Glutamatergic neuron (in vitro differentiated cells): ENCODE results near the gene NPFF. TPM values are rescaled to one million over a fixed set of nuclear protein-coding genes. Genes with fewer than 3 reads are reported as not detected.

Experiments
- DNase-seq: peaks from one replicate; pipeline ENCODE4 v3.0.0; 2022
- H3K27ac Mint-ChIP-seq: one replicate; pipeline ENCODE4 v1.8.0; 2020; ENCODE audit warnings: mild to moderate bottlenecking, mixed read lengths, inconsistent platforms; ENCODE audit not compliant: unreplicated experiment
- H3K27me3 Mint-ChIP-seq: one replicate; pipeline ENCODE4 v1.8.0; 2020; ENCODE audit warnings: mild to moderate bottlenecking, moderate library complexity, mixed read lengths, inconsistent platforms; ENCODE audit not compliant: unreplicated experiment
- H3K36me3 Mint-ChIP-seq: one replicate; pipeline ENCODE4 v1.8.0; 2020; ENCODE audit warnings: mild to moderate bottlenecking, mixed read lengths, inconsistent platforms; ENCODE audit not compliant: unreplicated experiment
- H3K4me1 Mint-ChIP-seq: one replicate; pipeline ENCODE4 v1.8.0; 2020; ENCODE audit warnings: mild to moderate bottlenecking, low read depth, mixed read lengths, inconsistent platforms; ENCODE audit not compliant: unreplicated experiment
- H3K4me3 Mint-ChIP-seq: one replicate; pipeline ENCODE4 v1.8.0; 2020; ENCODE audit warnings: mild to moderate bottlenecking, mixed read lengths, inconsistent platforms; ENCODE audit not compliant: unreplicated experiment
- H3K9me3 Mint-ChIP-seq: one replicate; pipeline ENCODE4 v1.8.0; 2020; ENCODE audit warnings: mild to moderate bottlenecking, moderate library complexity, mixed read lengths, inconsistent platforms; ENCODE audit not compliant: unreplicated experiment
- total RNA-seq: library from RNA; stranded (reverse); fragmentation: NEBNext Ultra II Directional; extraction: Animal tissue kit (Norgen Biotek cat#: 25700); gene quantifications from one replicate; pipeline ENCODE4 v1.2.1, GENCODE V29; 2021; ENCODE audit not compliant: unreplicated experiment
- TF ChIP-seq, protein P1 (sequence below): fragments of 200-600 bp; sonication (generic); IDR thresholded peaks from one replicate; pipeline ENCODE4 v1.5.0; 2021; ENCODE audit not compliant: partially characterized antibody, unreplicated experiment

NPFF gene
- total RNA-seq, 1 donor from 2014 or later = not detected

DNA sequence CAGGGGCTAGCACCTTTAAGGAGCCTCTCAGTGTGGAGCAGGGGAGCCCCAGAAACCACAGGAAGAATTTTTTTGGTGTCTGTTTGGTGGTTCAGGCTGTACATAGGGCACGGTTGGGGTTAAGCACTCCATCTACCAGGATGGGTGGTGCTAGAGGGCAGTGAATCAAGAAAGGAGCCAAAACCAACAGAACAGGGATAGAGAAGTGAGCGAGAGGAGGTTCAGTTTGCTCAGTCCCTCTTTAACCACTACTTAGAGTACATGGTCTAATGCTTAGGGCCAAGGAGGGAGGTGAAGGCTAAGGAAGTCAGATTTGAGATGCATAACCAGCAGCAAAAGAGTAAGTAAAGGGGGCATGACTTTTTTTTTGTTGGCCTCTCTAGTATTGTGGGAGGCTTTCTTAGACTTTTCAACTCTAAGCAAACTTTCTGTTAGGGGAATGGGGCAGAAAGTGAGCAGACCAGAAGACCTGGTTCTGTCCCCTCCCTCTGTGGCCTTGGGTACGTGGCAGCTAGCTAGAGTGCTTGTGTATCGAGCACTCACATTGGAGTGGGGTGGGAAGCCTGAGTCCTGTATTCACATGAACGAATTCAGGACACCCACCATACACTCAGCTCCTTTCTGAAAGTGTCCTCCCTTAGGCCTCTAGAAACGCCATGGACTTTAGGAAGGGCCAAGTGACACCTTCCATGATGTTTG lies 6.6 kb upstream of the NPFF start:
- H3K9me3 Mint-ChIP-seq = peaks cover 4% of the 10 kb centered on the region
- DNase-seq = no peak
- TF ChIP-seq, protein P1, sequence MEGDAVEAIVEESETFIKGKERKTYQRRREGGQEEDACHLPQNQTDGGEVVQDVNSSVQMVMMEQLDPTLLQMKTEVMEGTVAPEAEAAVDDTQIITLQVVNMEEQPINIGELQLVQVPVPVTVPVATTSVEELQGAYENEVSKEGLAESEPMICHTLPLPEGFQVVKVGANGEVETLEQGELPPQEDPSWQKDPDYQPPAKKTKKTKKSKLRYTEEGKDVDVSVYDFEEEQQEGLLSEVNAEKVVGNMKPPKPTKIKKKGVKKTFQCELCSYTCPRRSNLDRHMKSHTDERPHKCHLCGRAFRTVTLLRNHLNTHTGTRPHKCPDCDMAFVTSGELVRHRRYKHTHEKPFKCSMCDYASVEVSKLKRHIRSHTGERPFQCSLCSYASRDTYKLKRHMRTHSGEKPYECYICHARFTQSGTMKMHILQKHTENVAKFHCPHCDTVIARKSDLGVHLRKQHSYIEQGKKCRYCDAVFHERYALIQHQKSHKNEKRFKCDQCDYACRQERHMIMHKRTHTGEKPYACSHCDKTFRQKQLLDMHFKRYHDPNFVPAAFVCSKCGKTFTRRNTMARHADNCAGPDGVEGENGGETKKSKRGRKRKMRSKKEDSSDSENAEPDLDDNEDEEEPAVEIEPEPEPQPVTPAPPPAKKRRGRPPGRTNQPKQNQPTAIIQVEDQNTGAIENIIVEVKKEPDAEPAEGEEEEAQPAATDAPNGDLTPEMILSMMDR = no peak
- no peak overlapping the region for H3K27ac Mint-ChIP-seq
- H3K27me3 Mint-ChIP-seq = peaks cover 5% of the 10 kb centered on the region
- no peak overlapping the region for H3K4me3 Mint-ChIP-seq
- peaks cover 23% of the 10 kb centered on the region for H3K4me1 Mint-ChIP-seq
- peaks cover 4% of the 10 kb centered on the region for H3K36me3 Mint-ChIP-seq

DNA sequence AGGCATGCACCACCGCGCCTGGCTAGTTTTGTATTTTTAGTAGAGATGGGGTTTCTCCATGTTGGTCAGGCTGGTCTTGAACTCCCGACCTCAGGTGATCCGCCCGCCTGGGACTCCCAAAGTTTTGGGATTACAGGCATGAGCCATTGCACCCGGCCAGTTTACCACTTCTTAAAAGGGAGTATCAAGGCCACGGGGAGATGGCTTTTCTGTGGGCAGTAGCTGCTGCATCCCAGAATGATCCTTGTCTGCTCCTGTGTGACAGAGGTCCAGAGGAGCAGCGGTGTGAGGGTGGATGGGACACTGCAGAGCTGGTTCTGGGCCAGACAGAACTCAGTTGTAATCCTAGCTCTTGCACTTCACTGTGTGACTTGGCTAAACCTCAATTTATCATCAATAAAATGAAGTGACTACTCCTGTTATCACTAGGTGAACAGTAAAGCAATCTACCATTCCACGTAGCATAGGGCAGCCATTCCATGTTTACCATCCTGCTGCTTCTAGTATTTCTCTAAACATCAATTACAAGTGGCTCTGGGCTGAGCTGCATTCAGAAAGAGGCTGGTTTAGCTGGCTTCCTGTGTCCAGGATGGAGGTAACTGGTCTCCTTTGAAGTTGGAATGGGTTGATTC lies 3.0 kb upstream of the NPFF start:
- Mint-ChIP-seq H3K4me3 (no peak overlapping the region), H3K27ac (no peak overlapping the region), H3K36me3 (peaks cover 4% of the 10 kb centered on the region), H3K4me1 (peaks cover 15% of the 10 kb centered on the region), H3K9me3 (peaks cover 3% of the 10 kb centered on the region), H3K27me3 (peaks cover 5% of the 10 kb centered on the region)
- TF ChIP-seq, protein P1 = no peak
- no peak for DNase-seq

- Mint-ChIP-seq H3K4me3 (no peak overlapping the region), H3K27ac (peak overlapping the region; percentile 62), H3K9me3 (peaks cover 3% of the 10 kb centered on the region), H3K36me3 (peaks cover 2% of the 10 kb centered on the region), H3K4me1 (peaks cover 9% of the 10 kb centered on the region), H3K27me3 (peaks cover 2% of the 10 kb centered on the region)
- peak; percentile 93 for DNase-seq
- TF ChIP-seq, protein P1 = peak; percentile 93
Observed at GRCh38 chr12:53508534-53509170, 1.4 kb upstream of the NPFF start.

GRCh38 chr12:53507603-53507885 lies 260 bp upstream of the NPFF start:
- H3K4me3 Mint-ChIP-seq = peak overlapping the region; percentile 55
- peaks cover 9% of the 10 kb centered on the region for H3K4me1 Mint-ChIP-seq
- peaks cover 2% of the 10 kb centered on the region for H3K27me3 Mint-ChIP-seq
- DNase-seq = no peak
- H3K9me3 Mint-ChIP-seq = peaks cover 3% of the 10 kb centered on the region
- no peak overlapping the region for H3K27ac Mint-ChIP-seq
- TF ChIP-seq, protein P1 = no peak
- H3K36me3 Mint-ChIP-seq = no peaks in the 10 kb centered on the region

GRCh38 chr12:53506450-53506785 lies 866 bp downstream of the NPFF start:
- no peak for DNase-seq
- no peaks in the 10 kb centered on the region for H3K36me3 Mint-ChIP-seq
- H3K4me3 Mint-ChIP-seq = no peak overlapping the region
- H3K27me3 Mint-ChIP-seq = peaks cover 6% of the 10 kb centered on the region
- no peak overlapping the region for H3K27ac Mint-ChIP-seq
- peaks cover 3% of the 10 kb centered on the region for H3K9me3 Mint-ChIP-seq
- H3K4me1 Mint-ChIP-seq = peaks cover 12% of the 10 kb centered on the region
- TF ChIP-seq, protein P1 = no peak
